ENCODE measurements around the gene NBPF20.
"Not testable (repeated sequence)": the region's sequence is repeated elsewhere in the genome, so short reads cannot be mapped to it uniquely, and the experiment has no call there.

DNA sequence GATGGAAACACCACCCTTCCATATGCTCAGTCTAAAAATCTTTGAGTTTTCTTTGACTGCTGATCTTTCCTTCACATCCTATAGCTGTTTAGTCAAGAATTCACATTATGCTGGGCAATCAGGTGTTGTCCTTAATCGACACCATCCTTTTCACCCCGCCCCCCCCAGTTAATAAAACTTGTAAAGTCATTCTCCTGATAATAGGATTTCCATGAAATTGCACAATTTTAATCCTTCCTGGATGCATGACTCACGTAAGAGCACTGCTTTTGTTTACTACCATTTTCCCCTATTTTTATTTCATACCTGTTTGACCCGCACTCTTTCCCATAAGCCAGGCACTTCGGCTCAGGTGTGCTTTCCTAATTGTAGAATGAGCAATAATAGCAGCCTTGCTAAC lies 16.9 kb upstream of the NBPF20 start:
- TF ChIP-seq, protein P1, sequence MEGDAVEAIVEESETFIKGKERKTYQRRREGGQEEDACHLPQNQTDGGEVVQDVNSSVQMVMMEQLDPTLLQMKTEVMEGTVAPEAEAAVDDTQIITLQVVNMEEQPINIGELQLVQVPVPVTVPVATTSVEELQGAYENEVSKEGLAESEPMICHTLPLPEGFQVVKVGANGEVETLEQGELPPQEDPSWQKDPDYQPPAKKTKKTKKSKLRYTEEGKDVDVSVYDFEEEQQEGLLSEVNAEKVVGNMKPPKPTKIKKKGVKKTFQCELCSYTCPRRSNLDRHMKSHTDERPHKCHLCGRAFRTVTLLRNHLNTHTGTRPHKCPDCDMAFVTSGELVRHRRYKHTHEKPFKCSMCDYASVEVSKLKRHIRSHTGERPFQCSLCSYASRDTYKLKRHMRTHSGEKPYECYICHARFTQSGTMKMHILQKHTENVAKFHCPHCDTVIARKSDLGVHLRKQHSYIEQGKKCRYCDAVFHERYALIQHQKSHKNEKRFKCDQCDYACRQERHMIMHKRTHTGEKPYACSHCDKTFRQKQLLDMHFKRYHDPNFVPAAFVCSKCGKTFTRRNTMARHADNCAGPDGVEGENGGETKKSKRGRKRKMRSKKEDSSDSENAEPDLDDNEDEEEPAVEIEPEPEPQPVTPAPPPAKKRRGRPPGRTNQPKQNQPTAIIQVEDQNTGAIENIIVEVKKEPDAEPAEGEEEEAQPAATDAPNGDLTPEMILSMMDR (IDR thresholded peaks at IDR 0.05 in 4 of 5, conservative IDR thresholded peaks at IDR 0.05 in 1 of 5), result not testable (repeated sequence)
- not testable (repeated sequence) for TF ChIP-seq POLR2A (IDR thresholded peaks at IDR 0.05)
